GM12878 (cell line): ENCODE data around the gene FAM89A. TPM values are rescaled to one million over a fixed set of nuclear protein-coding genes. Genes with fewer than 3 reads are reported as not detected.

Experiments
- ATAC-seq: fragments of 200-7000 bp; cut with Tn5 transposase; 3 replicates; pipeline ENCODE4 v1.9.1; 2020; ENCODE audit warnings: mild to moderate bottlenecking, moderate library complexity
- Bru-seq: library from RNA; stranded (reverse); fragments of 400-500 nt; gene quantifications from one replicate; lab custom pipeline; 2021; lab: Mats Ljungman, UMichigan
- BruChase-seq, 2 experiments: library from RNA; stranded (reverse); fragments of 400-500 nt; gene quantifications; one replicate each; lab custom pipeline; 2021; lab: Mats Ljungman, UMichigan
- BruUV-seq: library from RNA; stranded (reverse); fragments of 400-500 nt; replicated peaks from 2 replicates; lab custom pipeline; 2021; lab: Mats Ljungman, UMichigan
- CTCF ChIA-PET: fragments of 300-600 bp; sonication (Branson Sonifier 250); formaldehyde crosslinking; extraction: SDS; loops from one replicate; lab custom pipeline; 2021; ENCODE audit warnings: inconsistent platforms; lab: Yijun Ruan, JAX
- POLR2A ChIA-PET: fragments of 350-600 bp; formaldehyde crosslinking; extraction: SDS; loops from one replicate; lab custom pipeline; 2021; ENCODE audit warnings: inconsistent platforms; lab: Charles Lee
- RAD21 ChIA-PET: fragments of 300-600 bp; sonication (Branson Sonifier 250); formaldehyde crosslinking; loops from one replicate; lab custom pipeline; 2023; ENCODE audit warnings: antibody characterized with exemption; ENCODE audit not compliant: unreplicated experiment; lab: Charles Lee
- SMC1A ChIA-PET: fragments of 300-600 bp; sonication (Branson Sonifier 250); formaldehyde crosslinking; loops from one replicate; lab custom pipeline; 2023; ENCODE audit not compliant: unreplicated experiment, uncharacterized antibody; lab: Charles Lee
- DNase-seq: peaks from one replicate; pipeline ENCODE4 v3.0.0-alpha.2; 2011; ENCODE audit warnings: low read depth, low spot score
- FAIRE-seq: peaks from 3 replicates; lab custom pipeline; 2011; peaks lifted over from hg19 to GRCh38; lab: Jason Lieb, UNC
- H2AFZ ChIP-seq: 2 replicates; pipeline ENCODE4 v1.6.0; 2011; ENCODE audit warnings: low read depth, low read length, control low read depth; ENCODE audit not compliant: control insufficient read depth
- H3K27ac ChIP-seq: 2 replicates; pipeline ENCODE4 v1.5.1; 2011; ENCODE audit warnings: control low read depth; ENCODE audit not compliant: control insufficient read depth, insufficient read depth
- H3K27me3 ChIP-seq, 2 experiments: replicated peaks in 1 of 2; 2 replicates each; pipeline versions ENCODE4 v1.6.0 to v1.6.1; 2011; ENCODE audit warnings: low read length in 1 of 2; ENCODE audit not compliant: control insufficient read depth in 2 of 2, insufficient read depth in 2 of 2
- H3K36me3 ChIP-seq, 2 experiments: 2 replicates each; pipeline ENCODE4 v1.5.1; 2011; ENCODE audit warnings: low read length in 1 of 2; ENCODE audit not compliant: control insufficient read depth in 2 of 2, insufficient read depth in 2 of 2
- H3K4me1 ChIP-seq: 2 replicates; pipeline ENCODE4 v1.6.1; 2011; ENCODE audit warnings: mild to moderate bottlenecking, low read length, moderate library complexity, mixed read lengths; ENCODE audit not compliant: control insufficient read depth, insufficient read depth
- H3K4me2 ChIP-seq: 2 replicates; pipeline ENCODE4 v1.6.0; 2011; ENCODE audit warnings: control low read depth; ENCODE audit not compliant: control insufficient read depth, insufficient read depth
- H3K4me3 ChIP-seq: fragments of 200-600 bp; sonication (generic); 2 replicates; pipeline ENCODE4 v1.5.1; 2016
- H3K79me2 ChIP-seq: 2 replicates; pipeline ENCODE4 v1.6.0; 2011; ENCODE audit warnings: low read length; ENCODE audit not compliant: control insufficient read depth, insufficient read depth
- H3K9ac ChIP-seq: 2 replicates; pipeline ENCODE4 v1.8.0; 2011; ENCODE audit warnings: low read length, control low read depth, mixed read lengths; ENCODE audit not compliant: control insufficient read depth, insufficient read depth
- H3K9me3 ChIP-seq: replicated peaks from 3 replicates; pipeline ENCODE4 v1.5.1; 2011; ENCODE audit warnings: mild to moderate bottlenecking, low read length; ENCODE audit not compliant: control insufficient read depth, insufficient read depth
- H4K20me1 ChIP-seq: 2 replicates; pipeline ENCODE4 v1.6.0; 2011; ENCODE audit not compliant: control insufficient read depth, insufficient read depth
- BACH1 ChIP-seq: fragments of 450-650 bp; IDR thresholded peaks from 2 replicates; pipeline ENCODE4 v1.6.1; 2017; ENCODE audit warnings: mild to moderate bottlenecking, borderline replicate concordance
- WGBS: methylation state at CpG from one replicate; pipeline ENCODE4 v1.1.6; 2016; ENCODE audit warnings: low lambda C conversion rate; ENCODE audit not compliant: insufficient replicate concordance, insufficient coverage; ENCODE audit errors: missing lambda C conversion rate; 5-methylcytosine and 5-hydroxymethylcytosine counted together
- in situ Hi-C: fragments of 300-500 bp; cut with MboI; formaldehyde crosslinking; loops from 9 replicates; pipeline ENCODE4 v1.14.3; 2018; ENCODE audit warnings: mixed read lengths
- intact Hi-C: fragments of 100-400 bp; cut with micrococcal nuclease; formaldehyde crosslinking; loops from one replicate; pipeline ENCODE4 v1.14.2; 2022; ENCODE audit not compliant: unreplicated experiment
- long read RNA-seq, 2 experiments: library from polyadenylated mRNA; unstranded; transcript quantifications; one replicate each; pipeline ENCODE4 v2.0.0, GENCODE V29; 2019 to 2020
- polyA minus RNA-seq, 3 experiments: library from RNA; depleted of rRNA, polyadenylated mRNA; stranded (reverse); fragments of >200 nt; gene quantifications; 2 replicates each; pipeline ENCODE4 v1.2.3, GENCODE V29; 2011
- polyA plus RNA-seq, 11 experiments: library from polyadenylated mRNA; depleted of rRNA in 4 of 11; unstranded in 6 of 11; stranded (reverse) in 5 of 11; fragments of >200 nt; fragmentation: Nextera tagmentation in 4 of 11; fragmentation: Illumina TruSeq in 1 of 11; extraction: Ambion mirVana in 4 of 11; extraction: Trizol in 1 of 11; gene quantifications; 1 replicate in 1 of 11; 2 replicates in 10 of 11; pipeline versions ENCODE4 v1.2.1 to v1.2.3, GENCODE V29; 2011 to 2016; ENCODE audit warnings: inconsistent platforms in 2 of 11, missing spikeins in 2 of 11, low read depth in 1 of 11
- total RNA-seq, 4 experiments: library from RNA; depleted of rRNA in 3 of 4; stranded (reverse); fragments of >200 nt in 3 of 4; fragmentation: Illumina TruSeq in 1 of 4; extraction: Trizol in 1 of 4; gene quantifications; 2 replicates each; pipeline versions ENCODE4 v1.2.1 to v1.2.3, GENCODE V29; 2013 to 2021
- TF ChIP-seq, protein P1 (sequence below): IDR thresholded peaks from 2 replicates; pipeline ENCODE4 v1.6.1; 2011; ENCODE audit warnings: borderline replicate concordance, low read depth, mild to moderate bottlenecking, moderate library complexity, mixed read lengths, low read length; ENCODE audit not compliant: insufficient read depth; ENCODE audit errors: extremely low read length

FAM89A gene
- total RNA-seq (2013; cell fraction: nucleolus; rRNA removed): not detected in 2 replicates
- total RNA-seq (2014; rRNA removed) (0.11 and 0.16 TPM in 2 replicates), total RNA-seq (2014; rRNA removed; fragmentation: Illumina TruSeq; extraction: Trizol) (not detected in 2 replicates), total RNA-seq (2021) (0.13 TPM in 1 of 2 replicates, not detected in the other), polyA plus RNA-seq (2011; rRNA removed) (0.43 and 0.72 TPM in 2 replicates), polyA plus RNA-seq (2014; fragmentation: Illumina TruSeq; extraction: Trizol) (0.06 and 0.29 TPM in 2 replicates), polyA plus RNA-seq (2014; fragmentation: Nextera tagmentation; extraction: Ambion mirVana) (under 1 TPM in 1 of 2 experiments, not detected in 1; 0.13 TPM), polyA plus RNA-seq (2014; rRNA removed) (0.05 and 0.17 TPM in 2 replicates), polyA plus RNA-seq (2016; fragmentation: Nextera tagmentation; extraction: Ambion mirVana) (under 1 TPM in 1 of 2 experiments, not detected in 1; 0.15 TPM), polyA minus RNA-seq (2011; rRNA and poly(A)+ RNA removed) (0.15 and 0.59 TPM in 2 replicates), Bru-seq, nascent RNA (percentile 29 among the genes with signal in this experiment), BruChase-seq, experiment 1, labeled RNA remaining after a 6-hour chase (percentile 28 among the genes with signal in this experiment), BruChase-seq, experiment 2, labeled RNA remaining after a 2-hour chase (percentile 22 among the genes with signal in this experiment)
- polyA plus RNA-seq (2011; ENCODE audit: low read depth): 0.71 TPM
- 0.39 and 0.64 TPM in 2 replicates for polyA plus RNA-seq (2011; cell fraction: cytosol; rRNA removed)
- 0.13 and 0.25 TPM in 2 replicates for polyA plus RNA-seq (2011; cell fraction: nucleus; rRNA removed)
- polyA plus RNA-seq (2012): 0.95 and 1.3 TPM in 2 replicates
- 0.62 TPM in 1 of 2 replicates, not detected in the other for polyA minus RNA-seq (2011; cell fraction: cytosol; rRNA and poly(A)+ RNA removed)
- not detected in 2 replicates for polyA minus RNA-seq (2011; cell fraction: nucleus; rRNA and poly(A)+ RNA removed)
- long read RNA-seq, experiment 1: 0 reads
- long read RNA-seq, experiment 2: 0 reads

DNA sequence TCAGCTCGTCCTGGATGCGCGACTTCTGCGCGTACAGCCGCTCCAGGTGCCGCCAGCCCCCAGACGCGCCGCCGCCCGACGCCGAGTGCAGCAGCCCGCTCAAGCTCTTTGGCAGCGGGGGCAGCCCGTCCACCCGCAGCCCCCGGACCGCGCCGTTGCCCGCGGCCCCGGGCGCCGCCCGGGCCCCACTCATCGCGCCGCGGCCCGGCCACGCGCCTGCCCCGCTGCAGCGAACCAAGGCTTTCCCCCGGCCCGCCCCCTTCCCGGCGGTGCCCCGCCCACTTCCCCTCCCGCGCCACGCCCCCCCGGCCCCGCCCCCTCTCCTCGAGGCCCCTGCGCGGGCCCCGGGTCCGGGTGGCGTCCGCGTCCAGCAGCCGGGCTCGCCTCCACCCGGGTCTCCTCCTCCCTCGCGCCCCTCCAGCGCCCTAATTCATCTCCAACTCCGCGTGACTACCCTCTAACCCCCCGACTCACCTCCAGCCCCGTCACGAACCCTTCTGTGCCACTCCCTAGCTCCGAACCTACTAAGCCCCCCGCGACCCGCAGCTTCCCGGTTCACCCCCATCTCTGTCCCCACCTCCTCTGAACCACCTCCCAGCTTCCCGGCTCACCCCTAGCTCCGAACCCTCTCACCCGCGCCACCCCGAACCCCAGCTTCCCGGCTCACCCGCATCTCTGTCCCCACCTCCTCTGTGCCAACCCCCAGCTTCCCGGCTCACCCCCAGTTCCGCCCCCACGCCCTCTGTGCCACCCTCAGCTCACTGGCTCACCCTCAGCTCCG lies at the start of gene FAM89A:
Gene FAM89A, minus strand, starts transcription at position 236 of the 781 bp plus-strand sequence. Its CDS starts 43 bp downstream, at position 193.
- Histone ChIP-seq H4K20me1 (no peaks in the 10 kb centered on the region), H3K27me3 (peaks cover 0 to 6% of the 10 kb centered on the region in 2 experiments; a peak in 3 of 4 replicates), H3K79me2 (no peaks in the 10 kb centered on the region), H2AFZ (peak within 1 kb of the TSS; percentile 50)
- POLR2A ChIA-PET: no interaction called here
- BruUV-seq: no TSS peak
- CTCF ChIA-PET: no interaction called here
- 2% methylated on average over 37 of the region's 82 CpGs for WGBS
- TF ChIP-seq, protein P1, sequence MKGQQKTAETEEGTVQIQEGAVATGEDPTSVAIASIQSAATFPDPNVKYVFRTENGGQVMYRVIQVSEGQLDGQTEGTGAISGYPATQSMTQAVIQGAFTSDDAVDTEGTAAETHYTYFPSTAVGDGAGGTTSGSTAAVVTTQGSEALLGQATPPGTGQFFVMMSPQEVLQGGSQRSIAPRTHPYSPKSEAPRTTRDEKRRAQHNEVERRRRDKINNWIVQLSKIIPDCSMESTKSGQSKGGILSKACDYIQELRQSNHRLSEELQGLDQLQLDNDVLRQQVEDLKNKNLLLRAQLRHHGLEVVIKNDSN: no peak
- 0 out of 2 replicates have a peak, but pooled peaks have one; percentile 37 for TF ChIP-seq BACH1
- TF ChIP-seq, all 136 proteins: peak for 1
- in situ Hi-C loops: no loop called here
- ChIA-PET RAD21 (no interaction called here), SMC1A (no interaction called here)
- peak within 1 kb of the TSS; percentile 80 for H3K4me3 ChIP-seq
- no peak for DNase-seq
- H3K4me2 ChIP-seq: peak within 1 kb of the TSS; percentile 85
- peak; percentile 80 for ATAC-seq
- no peaks in the 10 kb centered on the region; the same call in 2 of the 3 replicates for H3K9me3 ChIP-seq
- H3K4me1 ChIP-seq: no peaks in the 10 kb centered on the region
- intact Hi-C loops: no loop called here
- FAIRE-seq: no peak
- no peaks in the 10 kb centered on the region for H3K36me3 ChIP-seq
- H3K27ac ChIP-seq: no peak within 1 kb of the TSS
- H3K9ac ChIP-seq: 0 out of 2 replicates have a peak within 1 kb of the TSS, but pooled peaks have one; percentile 5
